ENCODE measurements around the gene METTL5.
"Not testable (repeated sequence)": the region's sequence is repeated elsewhere in the genome, so short reads cannot be mapped to it uniquely, and the experiment has no call there.

Gene METTL5

DNA sequence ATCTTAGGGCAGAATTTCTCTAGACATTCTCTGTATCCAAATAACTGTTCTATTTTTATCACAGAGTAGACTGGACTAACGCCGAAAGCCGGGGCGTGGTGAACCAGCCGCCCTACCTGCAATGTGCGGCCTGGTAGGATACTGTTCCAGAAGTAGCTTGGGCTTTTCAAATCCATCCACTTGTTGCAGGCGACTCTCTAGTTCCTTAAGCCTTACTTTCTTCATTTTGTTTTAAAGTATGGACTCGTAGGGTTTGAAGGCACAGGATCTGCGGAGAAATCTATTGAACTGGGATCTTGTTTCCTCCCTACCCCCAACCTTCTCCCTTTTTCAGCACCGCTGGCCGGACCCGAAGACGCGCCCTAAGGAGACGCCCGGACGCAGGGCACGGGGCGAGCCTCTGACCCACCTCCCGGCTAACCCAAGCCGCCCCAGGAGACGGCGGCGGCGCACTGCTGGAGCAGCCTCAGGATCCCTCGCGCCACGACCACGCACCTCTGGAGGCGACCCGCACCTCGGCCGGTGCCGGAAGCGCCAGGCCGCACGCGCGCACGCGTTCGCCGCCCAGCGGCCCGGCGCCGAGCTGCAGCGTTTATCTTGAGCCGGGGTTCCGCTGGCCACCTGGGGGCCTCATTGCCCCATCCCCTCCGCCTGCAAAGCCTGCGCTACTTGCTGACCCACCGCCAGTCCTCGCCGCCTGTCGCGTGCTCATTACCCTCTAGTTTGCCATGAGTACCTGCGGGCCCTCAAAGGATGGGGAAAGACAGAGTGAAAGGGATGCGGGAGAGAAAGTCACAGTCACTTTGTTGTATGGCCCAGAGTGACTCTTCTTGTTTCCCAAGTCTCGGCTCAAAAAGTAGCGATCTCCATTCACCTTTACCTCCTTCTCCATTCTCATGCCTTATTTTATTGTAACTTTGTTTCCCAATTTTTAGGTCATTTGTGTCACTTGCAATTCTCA, at the start of gene METTL5:
Gene METTL5 (minus strand): TSS at position 533 of the 961 bp plus-strand sequence. CDS start 308 bp downstream, at position 225.
- DNase-seq (ENCODE audit: low spot score), result peak; percentile 94

DNA sequence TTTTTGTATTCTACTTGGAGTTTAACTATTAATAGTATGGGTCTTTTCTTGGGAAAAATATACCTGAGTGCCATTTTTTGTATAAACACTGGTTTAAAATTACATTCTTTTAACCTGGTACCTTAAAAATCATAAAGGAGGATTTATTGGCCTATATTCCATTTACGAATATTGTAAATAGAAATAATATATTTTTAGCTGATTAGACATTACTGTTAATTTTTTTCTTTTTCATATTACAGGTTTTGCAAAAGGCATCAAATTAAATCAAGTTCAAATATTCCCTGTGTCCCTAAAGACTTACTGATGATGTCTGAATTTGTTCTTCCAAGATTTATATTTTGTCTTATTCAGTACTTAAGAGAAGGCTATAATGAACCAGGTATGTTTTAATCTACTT, 47.3 kb upstream of the METTL5 start:
- no peak for DNase-seq (ENCODE audit: low spot score)

DNA sequence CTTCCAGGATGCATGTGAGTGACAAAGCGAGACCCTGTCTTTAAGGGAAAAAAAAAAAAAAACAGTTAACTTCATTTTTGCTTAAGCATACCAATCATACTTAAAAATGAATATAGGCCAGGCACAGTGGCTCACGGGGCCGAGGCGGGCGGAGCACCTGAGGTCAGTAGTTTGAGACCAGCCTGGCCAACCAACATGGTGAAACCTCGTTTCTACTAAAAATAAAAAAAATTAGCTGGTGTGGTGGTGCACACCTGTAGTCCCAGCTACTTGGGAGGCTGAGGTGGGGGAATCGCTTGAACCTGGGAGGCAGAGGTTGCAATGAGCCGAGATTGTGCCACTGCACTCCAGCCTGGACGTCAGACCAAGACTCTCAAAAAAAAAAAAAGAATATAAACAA, 46.7 kb upstream of the METTL5 start:
- not testable (repeated sequence) for DNase-seq (ENCODE audit: low spot score)

DNA sequence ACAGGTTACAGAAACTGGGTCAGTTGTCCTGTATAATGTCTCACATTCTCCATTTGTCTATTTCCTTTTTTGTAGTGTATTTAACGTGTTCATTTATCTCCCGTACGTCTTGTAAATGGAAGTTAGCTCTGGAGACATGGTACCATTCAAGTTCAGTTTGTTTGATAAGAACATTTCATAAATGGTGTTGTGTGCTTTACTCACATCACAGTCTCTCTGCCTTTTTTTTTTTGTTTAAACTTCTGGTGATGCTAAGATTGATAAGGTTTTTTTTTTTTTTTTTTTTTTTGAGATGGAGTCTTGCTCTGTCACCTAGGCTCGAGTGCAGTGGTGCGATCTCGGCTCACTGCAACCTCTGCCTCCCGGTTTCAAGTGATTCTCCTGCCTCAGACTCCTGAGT, 44.2 kb upstream of the METTL5 start:
- DNase-seq (ENCODE audit: low spot score), result no peak

DNA sequence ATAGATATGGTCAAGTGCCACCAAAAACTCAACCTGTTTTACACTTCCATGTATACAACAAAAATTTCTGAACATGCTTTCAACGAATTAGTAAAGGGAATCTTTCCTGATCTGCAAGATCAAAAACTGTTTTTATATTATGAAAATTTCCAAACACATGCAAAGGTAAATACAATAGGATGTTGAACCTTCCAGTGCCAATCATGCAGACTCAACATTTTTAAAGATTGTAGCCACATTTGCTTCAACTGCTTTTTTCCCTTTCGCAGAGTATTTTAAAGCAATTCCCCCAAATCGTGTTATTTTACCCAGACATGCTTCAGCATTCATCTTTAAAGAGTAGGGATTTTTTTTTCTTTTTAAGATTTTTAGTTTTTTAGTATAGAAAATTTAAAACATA, 42.9 kb upstream of the METTL5 start:
- no peak for DNase-seq (ENCODE audit: low spot score)

DNA sequence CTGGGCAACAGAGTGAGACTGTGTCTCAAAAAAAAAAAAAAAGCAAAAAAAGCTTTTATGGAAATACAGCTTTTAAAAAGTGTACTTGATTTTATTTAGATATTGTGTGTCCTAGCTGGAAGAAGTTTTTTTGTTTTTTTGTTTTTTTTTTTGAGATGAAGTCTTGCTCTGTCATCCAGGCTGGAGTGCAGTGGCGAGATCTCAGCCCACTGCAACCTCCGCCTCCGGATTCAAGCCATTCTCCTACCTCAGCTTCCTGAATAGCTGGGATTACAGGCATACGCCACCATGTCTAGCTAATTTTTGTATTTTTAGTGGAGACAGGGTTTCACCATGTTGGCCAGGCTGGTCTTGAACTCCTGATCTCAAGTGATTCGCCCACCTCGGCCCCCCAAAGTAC, 41.5 kb upstream of the METTL5 start:
- not testable (repeated sequence) for DNase-seq (ENCODE audit: low spot score)

DNA sequence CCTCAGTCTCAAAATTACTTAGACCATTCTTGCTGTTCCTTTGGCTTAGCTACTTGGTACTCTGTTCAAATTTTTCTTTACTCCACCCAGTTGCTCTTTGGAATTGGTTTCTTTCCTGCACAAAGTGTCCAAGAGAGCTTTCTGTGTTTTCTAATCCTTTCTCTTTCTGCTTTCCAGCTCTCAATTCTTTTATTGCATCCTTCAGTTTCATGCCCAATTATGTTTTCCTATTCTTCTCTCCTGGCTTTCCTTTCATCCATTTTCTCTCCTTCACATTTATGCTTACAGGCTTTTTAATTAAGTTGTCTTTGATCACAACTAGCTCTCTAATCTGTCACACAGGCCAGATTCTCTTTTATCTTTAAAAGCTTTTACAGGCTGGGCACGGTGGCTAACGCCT, 40.8 kb upstream of the METTL5 start:
- DNase-seq (ENCODE audit: low spot score), result no peak

DNA sequence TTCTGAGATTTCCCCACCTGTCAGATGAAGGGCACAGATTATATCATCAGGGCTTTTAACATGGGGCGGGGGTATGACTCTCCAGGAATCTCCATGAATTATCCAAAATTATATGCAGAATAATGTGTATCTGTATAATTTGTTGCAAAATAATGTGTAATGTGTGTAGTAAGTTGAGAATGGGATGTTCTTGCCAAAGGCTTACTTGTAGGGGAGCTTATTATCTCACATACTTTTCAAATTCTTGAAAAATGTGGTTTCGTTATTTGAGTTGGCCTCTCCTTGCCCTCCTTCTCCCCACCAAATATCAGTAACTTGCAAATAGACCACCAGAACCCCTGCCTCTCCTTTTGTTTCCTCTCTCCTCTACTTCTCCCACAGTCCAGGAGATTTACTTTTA, 38.1 kb upstream of the METTL5 start:
- peak; percentile 4 for DNase-seq (ENCODE audit: low spot score)

DNA sequence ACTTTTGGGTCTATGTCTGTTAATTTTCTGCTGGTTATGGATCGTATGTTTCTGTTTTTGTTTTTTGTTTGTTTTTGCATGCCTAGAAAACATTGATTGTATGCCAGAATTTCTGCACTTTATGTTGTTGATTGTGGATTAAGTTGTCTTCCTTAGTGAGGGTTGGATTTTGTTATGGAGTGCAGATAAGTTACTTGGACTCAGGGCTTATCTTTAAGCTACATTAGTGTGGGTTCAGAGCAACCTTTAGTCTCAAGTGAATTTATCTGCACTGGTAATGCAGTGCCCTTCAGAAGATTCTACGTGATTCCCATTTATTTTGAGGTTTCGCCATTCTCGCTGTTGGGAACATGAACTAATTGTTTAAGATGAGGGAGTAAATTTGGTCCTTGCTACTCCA, 35.4 kb upstream of the METTL5 start:
- no peak for DNase-seq (ENCODE audit: low spot score)

DNA sequence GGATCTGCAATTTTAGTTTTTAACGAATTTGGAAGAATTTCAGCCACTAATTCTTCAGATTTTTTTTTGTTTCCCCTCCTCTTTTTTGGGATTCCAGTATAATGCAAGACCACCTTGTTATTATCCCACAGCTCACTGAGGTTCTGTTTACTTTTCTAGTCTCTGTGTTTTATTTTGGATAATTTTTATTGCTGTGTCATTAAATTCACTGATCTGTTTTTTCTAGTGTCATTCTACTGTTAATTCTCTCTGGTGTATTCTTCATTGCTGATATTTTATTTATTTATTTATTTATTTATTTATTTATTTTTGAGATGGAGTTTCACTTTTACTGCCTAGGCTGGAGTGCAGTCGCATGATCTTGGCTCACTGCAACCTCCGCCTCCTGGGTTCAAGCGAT, 34.7 kb upstream of the METTL5 start:
- no peak for DNase-seq (ENCODE audit: low spot score)

DNA sequence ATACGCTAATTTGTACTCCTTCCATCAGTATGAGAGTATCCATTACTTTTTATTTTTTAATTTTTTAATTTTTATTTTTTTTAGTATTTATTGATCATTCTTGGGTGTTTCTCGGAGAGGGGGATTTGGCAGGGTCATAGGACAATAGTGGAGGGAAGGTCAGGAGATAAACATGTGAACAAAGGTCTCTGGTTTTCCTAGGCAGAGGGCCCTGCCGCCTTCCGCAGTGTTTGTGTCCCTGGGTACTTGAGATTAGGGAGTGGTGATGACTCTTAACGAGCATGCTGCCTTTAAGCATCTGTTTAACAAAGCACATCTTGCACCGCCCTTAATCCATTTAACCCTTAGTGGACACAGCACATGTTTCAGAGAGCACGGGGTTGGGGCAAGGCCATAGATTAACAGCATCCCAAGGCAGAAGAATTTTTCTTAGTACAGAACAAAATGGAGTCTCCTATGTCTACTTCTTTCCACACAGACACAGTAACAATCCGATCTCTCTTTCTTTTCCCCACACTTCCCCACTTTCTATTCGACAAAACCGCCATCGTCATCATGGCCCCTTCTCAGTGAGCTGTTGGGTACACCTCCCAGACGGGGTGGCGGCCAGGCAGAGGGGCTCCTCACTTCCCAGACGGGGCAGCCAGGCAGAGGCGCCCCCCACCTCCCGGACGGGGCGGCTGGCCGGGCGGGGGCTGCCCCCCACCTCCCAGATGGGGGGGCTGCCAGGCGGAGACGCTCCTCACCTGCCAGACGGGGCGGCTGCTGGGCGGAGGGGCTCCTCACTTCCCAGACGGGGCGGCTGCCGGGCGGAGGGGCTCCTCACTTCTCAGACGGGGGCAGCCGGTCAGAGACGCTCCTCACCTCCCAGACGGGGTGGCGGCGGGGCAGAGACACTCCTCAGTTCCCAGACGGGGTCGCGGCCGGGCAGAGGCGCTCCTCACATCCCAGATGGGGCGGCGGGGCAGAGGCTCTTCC, 30.9 kb upstream of the METTL5 start:
- DNase-seq (ENCODE audit: low spot score), result not testable (repeated sequence)

DNA sequence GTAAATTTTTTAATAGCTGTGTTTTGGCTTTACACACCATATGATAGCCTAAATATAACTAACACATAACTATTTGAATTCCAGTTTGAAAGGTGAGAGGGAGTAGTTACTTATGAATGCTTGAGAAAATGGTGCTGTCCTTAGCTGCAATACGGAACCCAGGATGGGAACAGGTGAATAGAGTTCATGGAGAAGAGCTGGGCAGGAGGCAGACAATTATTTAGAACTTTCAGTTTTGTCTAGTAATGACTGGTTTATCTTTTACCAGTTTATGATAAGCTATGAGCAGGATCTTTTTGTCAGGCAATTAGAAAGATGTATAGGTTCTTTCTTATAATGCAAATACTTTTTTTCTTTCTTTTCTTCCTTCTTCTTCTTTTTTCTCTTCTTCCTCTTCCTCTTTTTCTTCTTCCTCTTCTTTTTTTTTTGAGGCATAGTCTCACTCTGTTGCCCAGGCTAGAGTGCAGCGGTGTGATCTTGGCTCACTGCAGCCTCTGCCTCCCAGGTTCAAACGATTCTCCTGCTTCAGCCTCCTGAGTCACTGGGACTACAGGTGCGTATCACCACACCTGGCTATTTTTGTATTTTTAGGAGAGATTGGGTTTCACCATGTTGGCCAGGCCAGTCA, 28.4 kb upstream of the METTL5 start:
- DNase-seq (ENCODE audit: low spot score), result no peak

DNA sequence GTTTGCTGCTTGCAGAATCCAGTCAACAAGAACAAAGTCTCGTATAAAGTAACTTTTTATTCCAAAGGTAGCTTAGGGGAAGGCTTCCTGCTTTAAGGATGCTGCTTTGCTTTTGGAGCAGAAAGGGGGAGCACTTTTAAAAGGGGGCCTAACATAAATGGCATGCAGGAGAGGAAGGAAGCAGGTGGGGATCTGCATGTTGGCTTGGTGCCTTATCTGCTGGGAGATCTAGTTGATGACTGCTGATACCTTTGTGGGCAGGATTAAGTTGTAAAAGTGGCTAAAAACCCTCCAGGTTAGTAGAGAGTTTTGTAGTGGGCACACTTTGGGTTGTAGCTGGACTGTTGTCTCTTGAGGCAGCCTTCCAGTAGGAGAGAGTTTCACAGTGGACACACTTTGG, 25.0 kb upstream of the METTL5 start:
- DNase-seq (ENCODE audit: low spot score), result no peak

DNA sequence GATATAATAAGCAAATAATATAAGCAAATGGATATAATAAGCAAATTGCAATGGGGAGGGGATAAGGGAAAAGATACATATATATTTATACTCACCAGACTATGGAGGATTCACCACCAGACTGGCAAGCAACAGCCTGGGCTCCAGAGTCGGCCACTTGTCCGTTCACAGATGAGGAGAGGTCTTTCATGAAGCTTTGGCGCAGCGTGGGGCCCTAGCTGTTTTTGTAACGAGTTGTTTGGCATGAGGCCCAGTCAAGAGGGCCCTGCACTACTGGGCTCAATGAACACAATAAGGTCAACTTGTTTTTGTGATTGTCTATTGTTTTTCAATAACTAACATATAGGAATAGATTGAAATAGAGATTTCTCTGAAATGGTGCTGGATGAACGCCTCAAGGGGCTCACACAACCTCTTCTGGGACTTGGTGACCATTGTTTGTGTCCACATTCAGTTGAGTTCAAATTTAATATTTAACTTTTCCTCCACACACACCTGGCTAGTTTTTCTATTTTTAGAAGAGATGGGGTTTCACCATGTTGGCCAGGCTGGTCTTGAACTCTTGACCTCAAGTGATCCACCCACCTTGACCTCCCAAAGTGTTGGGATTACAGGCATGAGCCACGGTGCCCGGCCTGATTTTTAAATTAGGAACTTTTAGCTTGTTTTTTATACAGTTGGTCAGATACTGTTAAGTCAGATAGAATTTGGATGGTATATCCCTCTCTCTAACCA, 24.4 kb upstream of the METTL5 start:
- DNase-seq (ENCODE audit: low spot score), result not testable (repeated sequence)

DNA sequence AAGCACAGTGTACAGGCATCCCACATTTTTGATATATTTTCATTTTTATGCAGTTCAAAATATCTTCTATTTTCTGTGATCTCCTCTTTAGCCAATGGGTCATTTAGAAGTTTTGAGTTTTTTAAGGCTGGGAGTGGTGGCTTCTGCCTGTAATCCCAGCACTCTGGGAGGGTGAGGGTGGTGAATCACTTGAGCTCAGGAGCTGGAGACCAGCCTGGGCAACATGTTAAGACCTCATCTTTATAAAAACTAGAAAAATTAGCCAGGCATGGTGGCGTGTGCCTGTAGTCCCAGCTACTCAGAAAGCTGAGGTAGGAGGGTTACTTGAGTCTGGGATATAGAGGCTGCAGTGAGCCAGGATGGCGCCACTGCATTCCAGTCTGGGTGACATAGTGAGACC, 20.3 kb upstream of the METTL5 start:
- DNase-seq (ENCODE audit: low spot score), result no peak

DNA sequence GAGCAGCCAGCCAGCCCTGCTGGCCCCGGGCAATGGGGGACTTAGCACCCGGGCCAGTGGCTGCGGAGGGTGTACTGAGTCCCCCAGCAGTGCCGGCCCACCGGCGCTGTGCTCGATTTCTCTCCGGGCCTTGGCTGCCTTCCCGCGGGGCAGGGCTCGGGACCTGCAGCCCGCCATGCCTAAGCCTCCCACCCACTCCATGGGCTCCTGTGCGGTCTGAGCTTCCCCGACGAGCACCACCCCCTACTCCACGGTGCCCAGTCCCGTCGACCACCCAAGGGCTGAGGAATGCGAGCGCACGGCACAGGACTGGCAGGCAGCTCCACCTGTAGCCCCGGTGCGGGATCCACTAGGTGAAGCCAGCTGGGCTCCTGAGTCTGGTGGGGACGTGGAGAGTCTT, 16.9 kb upstream of the METTL5 start:
- DNase-seq (ENCODE audit: low spot score), result not testable (repeated sequence)

DNA sequence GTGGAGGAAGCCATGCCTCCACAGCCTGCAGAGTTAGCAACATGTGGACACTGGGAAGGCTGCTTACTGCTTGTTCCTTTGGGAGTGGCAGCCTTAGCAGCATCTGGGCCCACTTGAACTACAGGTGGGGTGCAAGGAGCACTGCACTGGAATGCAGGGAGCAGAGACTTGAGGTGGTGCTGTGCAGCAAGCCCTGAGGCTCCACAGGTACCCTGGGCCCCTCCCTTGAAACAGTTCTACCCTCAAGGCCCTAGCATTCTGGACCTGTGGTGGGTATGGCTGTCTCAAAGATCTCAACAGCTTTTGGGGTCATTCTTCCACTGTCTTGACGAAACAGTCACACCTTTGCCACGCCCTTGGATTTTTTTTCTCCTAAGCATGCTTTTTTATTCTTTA, 16.0 kb upstream of the METTL5 start:
- no peak for DNase-seq (ENCODE audit: low spot score)

DNA sequence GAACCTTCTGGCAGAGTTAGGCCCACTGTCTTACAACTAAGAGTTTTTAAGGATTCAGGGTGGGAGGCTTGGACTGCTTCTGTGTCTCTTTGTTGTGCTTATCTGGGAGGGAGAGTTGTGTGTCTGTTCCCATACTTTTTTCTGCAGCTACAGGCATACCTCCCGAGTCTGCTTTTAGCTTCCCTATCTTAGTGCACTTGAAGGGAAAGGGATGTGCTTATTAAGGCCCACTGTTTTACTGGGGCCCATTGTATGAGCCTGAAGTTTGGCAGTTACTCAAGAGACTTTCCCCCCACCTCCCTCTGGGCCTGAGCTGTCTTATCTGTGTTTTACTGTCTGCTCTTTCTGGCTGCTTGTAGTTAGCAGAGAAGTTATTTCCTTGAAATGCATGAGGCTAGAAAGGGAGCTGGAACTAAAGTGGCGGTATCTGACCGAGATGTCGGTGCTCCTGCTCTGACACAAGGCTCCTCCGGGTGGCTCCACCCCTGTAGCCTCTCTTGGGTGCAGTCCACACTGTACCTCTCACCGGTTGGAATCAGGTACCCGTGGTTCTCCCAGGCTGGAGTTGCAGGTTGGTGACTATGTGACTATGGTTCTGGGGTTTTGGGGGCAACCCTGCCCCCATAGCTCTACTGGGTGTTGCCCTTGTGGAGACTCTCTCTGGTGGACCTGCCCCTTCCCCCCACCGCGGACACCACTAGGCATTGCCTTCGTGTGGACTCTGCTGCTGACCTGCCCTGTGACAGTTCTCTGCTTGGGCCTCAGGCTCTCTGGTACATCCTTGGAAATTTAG, 15.4 kb upstream of the METTL5 start:
- DNase-seq (ENCODE audit: low spot score), result no peak

DNA sequence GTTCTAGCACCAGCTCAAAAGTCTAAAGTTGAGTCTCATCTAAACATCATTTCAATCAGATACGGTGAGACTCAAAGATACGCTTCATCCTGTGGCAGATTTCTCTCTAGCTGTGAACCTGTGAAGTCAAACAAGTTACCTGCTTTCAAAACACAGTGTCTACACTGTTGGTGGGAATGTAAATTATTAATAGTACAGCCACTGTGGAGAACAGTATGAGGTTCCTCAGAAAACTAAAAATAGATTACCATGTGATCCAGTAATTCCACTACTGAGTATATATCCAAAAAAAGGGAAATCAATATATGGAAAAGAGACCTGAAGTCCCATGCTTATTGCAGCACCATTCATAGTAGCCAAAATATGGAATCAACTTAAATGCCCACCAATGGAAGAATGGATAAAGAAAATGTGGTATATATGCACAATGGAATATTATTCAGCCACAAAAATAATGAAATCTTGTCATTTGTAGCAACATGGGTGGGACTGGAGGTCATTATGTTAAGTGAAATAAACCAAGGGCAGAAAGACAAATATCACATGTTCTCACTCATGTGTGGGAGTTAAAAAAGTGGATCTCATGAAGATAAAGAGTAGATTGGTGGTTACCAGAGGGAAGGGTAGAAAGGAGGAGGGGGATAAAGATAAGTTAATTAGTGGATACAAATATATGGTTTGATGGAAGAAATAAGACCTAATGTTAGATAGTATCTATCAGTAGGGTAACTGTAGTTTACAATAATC, 14.2 kb upstream of the METTL5 start:
- DNase-seq (ENCODE audit: low spot score), result no peak

DNA sequence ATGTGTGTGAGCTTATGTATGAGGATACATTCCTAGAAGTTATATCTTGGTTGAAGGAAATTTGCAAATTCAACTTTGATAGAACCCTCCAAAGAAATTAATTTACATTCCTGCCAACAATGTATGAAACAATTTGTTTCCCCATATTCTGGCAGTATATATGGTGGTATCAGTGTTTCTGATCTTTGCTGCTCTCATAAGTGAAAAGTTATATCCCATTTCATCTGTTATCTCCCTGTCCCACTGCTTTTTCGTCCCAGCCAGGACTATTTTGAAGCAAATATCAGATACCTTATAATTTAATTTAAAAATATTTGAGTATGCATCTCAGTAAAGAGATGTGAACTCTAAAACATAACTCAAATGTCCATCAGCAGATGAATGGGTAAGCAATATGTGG, 9.7 kb upstream of the METTL5 start:
- no peak for DNase-seq (ENCODE audit: low spot score)

Measured in GM03348 (cell line).